Measurements from ENCODE around the gene ABCA2. TPM values are rescaled to one million over a fixed set of nuclear protein-coding genes. Genes with fewer than 3 reads are reported as not detected.

The ABCA2 gene
- total RNA-seq, 1 experiment from 2014 or later = 22.4 TPM

- H2BK5ac ChIP-seq (ENCODE audit: insufficient read length, low read length) = no peak overlapping the region
- no peak overlapping the region for H2BK15ac ChIP-seq (ENCODE audit: low read depth, low read length)
- H3K4me1 ChIP-seq (ENCODE audit: insufficient read depth, low read length) = peaks cover 2% of the 10 kb centered on the region; the same call in 1 of the 2 replicates
- peaks cover 2% of the 10 kb centered on the region for H4K20me1 ChIP-seq (ENCODE audit: control insufficient read depth, insufficient read depth, insufficient read length)
- no peak overlapping the region for H3K4ac ChIP-seq (ENCODE audit: low read depth, low read length)
- H3K27me3 ChIP-seq (ENCODE audit: insufficient read depth, low read length) = no peaks in the 10 kb centered on the region
- H2AK5ac ChIP-seq (ENCODE audit: insufficient read length, low read length) = no peak overlapping the region
- no peak for DNase-seq
- H3K18ac ChIP-seq (ENCODE audit: insufficient read length, low read depth, low read length) = no peak overlapping the region
- no peak overlapping the region for H3K56ac ChIP-seq (ENCODE audit: insufficient read length, low read depth, low read length)
- H3K79me2 ChIP-seq (ENCODE audit: insufficient read depth, low read length) = no peaks in the 10 kb centered on the region
- WGBS (ENCODE audit: extremely low coverage, insufficient read length, low lambda C conversion rate) = no CpG with 5 or more reads among the region's 23 CpGs
- no peak overlapping the region for H3T11ph ChIP-seq (ENCODE audit: low read length)
- no peak overlapping the region for H2BK120ac ChIP-seq (ENCODE audit: low read depth, low read length, poor library complexity, severe bottlenecking)
- no peak overlapping the region for H3K27ac ChIP-seq (ENCODE audit: insufficient read length, low read depth, low read length)
- H3K9ac ChIP-seq (ENCODE audit: extremely low read depth, insufficient read length, low read length) = no peak overlapping the region
- no peak for TF ChIP-seq CTCF (conservative IDR thresholded peaks at IDR 0.05)
- Mint-ChIP-seq H3K27ac (no peak overlapping the region), H3K4me1 (peaks cover 7 to 14% of the 10 kb centered on the region in 2 experiments), H3K9me3 (peaks cover 4% of the 10 kb centered on the region in 2 experiments; a peak in 4 of 5 replicates), H3K27me3 (ENCODE audit: low read depth) (peaks cover 18% of the 10 kb centered on the region), H3K4me3 (no peak overlapping the region), H3K36me3 (ENCODE audit: insufficient read depth in 1 of 3, low read depth in 3 of 3) (no peaks in the 10 kb centered on the region; a peak in 1 of 7 replicates)
- H3K23me2 ChIP-seq (ENCODE audit: insufficient read length, low read depth, low read length, poor library complexity, severe bottlenecking) = no peaks in the 10 kb centered on the region
- no peak overlapping the region for H2BK20ac ChIP-seq (ENCODE audit: low read depth, low read length, poor library complexity, severe bottlenecking)
- H3K9me3 ChIP-seq (ENCODE audit: control insufficient read depth, low read depth, low read length) = no peaks in the 10 kb centered on the region
- no peak overlapping the region for H2AFZ ChIP-seq (ENCODE audit: low read length)
- H2BK12ac ChIP-seq (ENCODE audit: insufficient read length, low read depth, low read length) = no peak overlapping the region
- H3K4me2 ChIP-seq (ENCODE audit: insufficient read depth, insufficient read length, low read length) = no peak overlapping the region
- H4K91ac ChIP-seq (ENCODE audit: insufficient read length, low read depth, low read length) = no peak overlapping the region
- no peaks in the 10 kb centered on the region for H3K79me1 ChIP-seq (ENCODE audit: insufficient read depth, low read depth, low read length, poor library complexity, severe bottlenecking)
- H3K23ac ChIP-seq (ENCODE audit: insufficient read length, low read depth, low read length) = no peak overlapping the region
- H4K5ac ChIP-seq (ENCODE audit: insufficient read length, low read depth, low read length) = no peak overlapping the region
- H3K14ac ChIP-seq (ENCODE audit: insufficient read depth, low read length) = no peak overlapping the region
- no peak overlapping the region for H4K8ac ChIP-seq (replicated peaks; ENCODE audit: insufficient read length, low read depth, low read length)
Measured at GRCh38 chr9:136961279-136962065, 66.6 kb downstream of the ABCA2 start.

All from H9 (cell line).